Activated CD8-positive, alpha-beta memory T cell treated with anti-CD3 and anti-CD28 coated beads, Interleukin-2, amount 50 U/mL, for 1 hour (primary cell): ENCODE measurements around the gene FASTK.
A peak's percentile ranks its signal among the peaks of the same experiment; 100 is the strongest.

Experiments used
- DNase-seq: peaks from one replicate; pipeline ENCODE4 v3.0.0-alpha.2; 2020; ENCODE audit errors: extremely low read depth

The FASTK gene

DNA sequence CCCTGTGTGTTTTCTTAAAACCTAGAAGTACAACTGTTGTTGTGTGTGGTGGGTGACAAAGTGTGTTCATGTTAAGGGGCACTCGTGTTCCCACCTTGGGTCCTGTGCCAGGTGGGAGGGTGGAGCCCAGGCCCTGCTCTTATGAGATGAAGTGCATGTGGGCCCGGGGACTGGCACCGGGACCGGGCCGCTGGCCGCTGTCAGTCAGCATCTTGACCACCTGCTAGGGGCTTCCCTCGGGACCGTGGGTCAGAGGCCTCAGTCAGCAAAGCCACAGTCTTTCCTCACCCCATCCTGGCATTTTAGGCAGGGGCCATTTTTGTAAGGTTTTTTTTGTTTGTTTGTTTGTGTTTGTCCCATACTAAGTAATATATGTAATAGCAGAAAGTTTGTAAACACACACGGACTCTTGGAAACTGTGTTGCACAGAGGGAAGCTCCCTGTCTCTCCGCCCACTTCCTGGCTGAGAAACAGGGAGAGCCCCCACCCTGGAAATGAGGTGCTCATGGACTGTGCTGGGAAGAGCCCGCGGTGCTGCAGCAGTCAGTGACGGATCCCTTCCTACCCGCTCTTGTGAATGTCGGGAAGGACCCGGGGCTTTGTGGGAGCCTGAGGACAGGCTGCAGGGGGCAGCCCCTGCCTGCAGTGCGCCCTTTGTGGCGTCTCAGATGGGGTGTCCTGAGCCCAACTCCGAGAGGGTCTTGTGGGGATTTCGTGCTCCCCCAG, 19.0 kb upstream of the FASTK start:
- DNase-seq, result no peak

DNA sequence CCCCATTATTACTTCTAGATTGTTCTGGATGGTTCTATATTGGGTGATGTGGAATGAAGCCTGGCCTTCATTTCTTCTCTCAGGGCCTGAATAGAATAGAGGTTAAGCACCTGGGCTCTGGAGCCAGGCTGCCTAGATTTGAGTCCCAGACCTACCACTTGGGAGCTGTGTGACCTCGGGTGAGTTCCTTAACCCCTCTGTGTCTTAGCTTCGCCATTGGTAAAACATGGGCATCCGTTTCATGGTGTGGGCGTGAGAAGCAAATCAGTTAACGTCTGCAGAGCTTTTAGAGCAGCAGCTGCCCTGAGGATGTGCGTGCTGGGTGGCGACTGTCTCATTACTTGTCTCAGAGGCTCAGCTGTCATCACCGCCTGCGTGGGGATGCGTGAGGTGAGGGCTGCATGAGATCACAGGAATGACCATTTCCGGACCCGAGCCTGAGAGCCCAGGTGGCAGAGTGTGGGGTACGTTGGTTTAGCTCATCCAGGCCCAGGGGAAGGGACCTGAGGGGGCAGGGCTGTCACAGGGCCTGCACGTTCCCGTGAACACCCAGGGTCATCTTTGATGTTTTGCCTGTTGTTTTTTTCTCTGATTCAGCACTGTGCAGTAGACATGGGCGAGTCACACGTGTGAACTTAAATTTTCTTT, 15.3 kb upstream of the FASTK start:
- DNase-seq, result no peak

DNA sequence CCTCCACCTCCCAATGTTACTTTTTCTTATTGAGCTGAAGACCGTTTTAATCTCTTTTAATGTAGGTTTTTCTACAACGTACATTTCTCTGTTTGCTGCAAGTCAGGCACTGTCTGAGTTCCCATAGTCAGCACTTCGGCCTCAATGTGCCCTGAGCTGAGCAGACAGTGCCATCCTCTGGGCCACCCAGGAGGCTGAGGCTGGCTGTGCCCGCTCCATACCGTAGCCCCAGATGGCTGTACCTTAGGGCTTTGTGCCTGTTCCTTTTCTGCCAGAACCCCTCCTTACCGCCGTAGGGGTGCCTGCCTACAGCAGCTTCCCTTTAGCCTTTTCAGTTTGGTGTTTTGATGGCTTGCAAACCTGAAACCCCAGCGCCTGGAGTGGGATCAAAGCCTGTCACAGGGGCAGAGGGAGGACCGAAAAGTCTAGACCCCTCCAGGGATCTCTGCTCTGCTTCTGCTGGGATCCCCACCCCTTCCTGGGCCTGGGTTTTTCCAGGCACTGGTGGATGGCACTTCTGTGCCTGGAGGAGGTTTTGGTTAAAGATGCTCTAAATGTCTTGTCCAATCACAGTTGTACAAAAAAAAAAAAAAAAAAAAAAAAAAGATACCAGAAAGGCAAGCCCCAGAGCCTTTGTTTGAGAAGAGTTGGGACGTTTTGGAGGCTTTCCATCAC, 14.7 kb upstream of the FASTK start:
- DNase-seq, result no peak

DNA sequence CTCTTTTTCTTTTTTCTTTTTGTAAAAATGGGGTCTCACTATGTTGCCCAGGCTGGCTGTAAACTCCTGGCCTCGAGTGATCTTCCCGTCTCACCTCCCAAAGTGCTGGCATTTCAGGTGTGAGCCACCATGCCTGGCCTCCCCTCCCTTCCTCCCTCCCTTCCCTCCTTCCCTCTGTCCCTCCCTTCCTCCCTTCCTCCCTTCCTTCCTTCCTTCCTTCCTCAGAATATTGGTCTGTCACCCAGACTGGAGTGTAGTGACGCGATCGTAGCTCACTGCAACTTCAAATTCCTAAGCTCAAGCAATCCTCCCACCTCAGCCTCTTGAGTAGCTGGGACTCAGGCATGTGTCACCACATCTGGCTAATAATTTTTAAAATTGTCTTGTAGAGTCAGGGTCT, 14.1 kb upstream of the FASTK start:
- no peak for DNase-seq

DNA sequence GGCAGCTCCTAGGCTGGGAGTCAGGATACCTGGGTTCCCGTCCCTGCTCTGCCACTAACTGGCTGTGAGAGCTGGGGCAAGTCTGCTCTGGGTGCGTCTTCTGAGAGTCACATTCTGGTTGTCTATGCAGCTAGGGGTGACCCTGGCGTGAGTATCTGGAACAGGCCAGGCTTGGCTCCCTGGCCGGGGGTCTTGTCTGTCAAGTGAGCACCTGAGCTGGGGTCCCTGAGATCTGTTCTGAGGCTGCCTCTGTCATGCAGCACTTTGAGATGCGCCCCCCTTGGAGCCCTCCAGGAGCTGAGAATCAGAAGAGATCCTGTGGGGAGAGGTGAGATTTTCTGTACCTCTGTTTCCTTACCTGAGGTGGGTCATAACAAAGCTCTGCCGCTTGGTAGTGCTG, 13.1 kb upstream of the FASTK start:
- no peak for DNase-seq

DNA sequence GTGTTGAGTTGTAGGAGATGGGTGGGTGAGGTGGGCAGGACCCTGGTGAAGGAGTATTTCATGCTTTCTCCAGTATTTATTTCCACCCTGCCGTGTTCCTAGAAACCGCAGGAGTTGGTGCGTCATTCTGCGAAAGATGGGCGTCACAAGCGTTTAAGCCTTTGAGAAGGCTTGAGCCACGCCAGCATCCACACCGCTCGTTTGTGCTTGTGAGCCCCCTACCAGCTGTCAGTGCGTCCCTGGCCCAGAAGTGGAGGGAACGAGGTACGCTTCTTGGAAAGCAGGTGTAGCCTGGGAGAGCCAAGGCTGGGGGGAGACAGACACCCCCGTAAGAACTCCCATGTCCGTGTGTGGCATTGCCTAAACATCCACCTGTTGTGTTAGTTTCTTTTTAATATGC, 11.4 kb upstream of the FASTK start:
- no peak for DNase-seq

DNA sequence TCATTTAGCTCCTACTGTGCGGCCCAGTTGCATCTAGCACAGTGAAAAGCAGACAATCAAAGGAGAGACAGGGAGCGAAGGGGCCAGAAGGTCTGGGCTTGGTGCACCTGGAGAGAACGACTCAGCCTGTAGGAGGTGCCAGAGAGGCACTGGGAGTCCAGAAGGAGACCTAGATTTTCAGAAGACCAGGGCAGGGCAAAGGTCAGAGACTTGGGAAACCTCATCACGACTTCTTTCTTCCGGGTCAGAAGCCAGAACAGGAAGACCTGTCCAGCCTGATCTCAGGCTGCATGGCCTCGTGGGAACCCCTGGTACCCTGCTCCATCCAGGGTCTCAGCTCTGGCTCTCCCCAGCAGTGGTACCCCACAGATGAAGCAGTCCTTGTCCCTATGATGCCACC, 10.8 kb upstream of the FASTK start:
- no peak for DNase-seq

DNA sequence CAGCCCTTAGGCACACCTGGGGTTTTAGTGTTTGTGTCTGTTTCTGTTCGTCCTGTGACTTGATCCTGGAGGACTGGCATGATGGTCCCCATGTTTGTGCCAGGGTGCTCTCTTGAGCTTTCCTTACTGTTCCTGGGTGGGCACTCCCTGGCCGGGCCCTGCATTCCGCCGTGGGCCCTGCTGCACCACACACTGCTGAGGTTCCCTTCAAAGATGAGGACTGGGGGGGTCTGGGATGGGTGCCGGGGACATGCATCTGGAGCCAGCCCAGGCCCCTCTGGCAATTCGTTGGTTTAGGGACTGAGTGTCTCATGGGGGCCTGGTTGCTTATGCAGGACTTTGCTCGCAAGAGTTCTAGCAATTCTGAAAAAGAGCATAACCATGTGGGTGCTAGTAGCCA, 10.4 kb upstream of the FASTK start:
- no peak for DNase-seq

DNA sequence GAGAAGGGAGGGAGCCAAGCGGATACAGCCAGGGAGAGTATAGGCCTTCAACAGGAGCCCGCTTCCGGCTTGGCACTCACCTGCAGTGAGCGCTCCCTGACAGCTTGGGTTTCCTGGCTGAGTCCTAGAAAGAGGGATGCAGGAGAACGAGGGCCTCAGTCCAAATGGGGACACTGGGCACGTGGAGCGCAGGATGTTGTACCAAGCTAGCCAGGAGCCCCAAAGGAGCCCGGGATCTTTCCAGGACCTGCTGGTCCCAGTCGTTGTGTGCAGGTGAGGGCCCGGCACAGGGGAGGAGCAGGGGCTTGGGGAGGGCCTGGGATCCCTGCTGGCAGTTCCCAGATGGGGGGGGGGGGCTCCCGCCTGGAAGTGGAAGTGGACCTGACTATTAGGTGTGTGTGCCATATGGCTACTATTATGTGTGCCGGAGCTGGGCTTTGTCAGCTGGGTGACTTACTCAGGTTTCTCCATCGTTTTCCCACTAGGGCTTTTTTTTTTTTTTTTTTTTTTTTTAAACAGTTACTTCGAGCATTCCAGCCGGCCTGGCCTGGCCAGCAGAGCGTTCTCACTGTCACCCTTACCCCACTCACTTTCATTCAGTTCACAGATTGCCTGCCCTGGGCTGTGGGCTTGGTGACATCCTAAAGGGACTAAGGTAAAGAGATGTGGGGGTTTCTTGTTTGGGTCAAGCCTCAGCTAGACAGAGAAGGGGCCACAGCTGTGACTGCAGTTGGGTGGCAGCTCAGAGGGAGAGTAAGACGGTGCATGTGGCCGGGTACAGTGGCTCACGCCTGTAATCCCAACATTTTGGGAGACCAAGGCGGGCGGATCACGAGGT, 9.5 kb upstream of the FASTK start:
- no peak for DNase-seq

DNA sequence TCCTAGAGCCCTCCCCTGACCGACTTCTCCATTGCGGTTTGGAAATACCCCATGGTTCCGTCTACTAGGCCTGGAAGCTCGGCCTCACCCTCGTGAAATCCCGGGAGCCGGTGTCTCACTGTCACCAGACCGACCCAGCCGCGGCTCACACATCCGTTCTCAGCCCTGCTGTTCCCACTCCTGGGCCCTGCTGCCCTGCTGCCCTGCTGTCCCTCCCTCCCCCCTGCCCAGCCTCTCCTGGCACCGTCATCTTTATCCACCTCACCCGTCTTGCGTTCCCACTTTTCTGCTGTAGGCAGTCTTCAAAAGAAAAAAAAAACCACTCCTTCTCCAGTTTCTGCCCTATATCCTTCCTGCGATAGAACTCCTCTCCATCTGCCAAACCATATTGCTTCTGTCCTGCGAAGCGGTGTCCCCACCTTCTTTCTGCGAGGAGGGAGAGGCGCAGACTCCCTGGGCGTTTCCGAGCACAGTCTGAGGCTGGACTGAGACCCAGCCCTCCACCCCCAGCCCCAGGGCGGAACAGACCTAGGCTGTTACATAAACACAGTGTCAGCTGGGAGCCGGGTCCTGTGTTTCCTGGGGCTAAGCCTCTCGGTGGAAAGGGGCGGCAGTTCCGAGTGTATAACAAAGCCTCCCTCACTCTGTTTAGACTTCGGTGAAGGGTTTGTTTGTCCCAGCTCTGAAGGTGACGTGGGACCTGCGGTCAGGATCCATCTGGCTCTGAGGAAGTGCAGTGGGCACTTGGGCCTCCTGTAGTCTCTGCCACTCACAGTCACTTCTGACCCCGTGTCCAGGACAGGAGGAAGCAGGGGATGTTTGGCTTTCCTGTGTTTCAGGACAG, 8.5 kb upstream of the FASTK start:
- DNase-seq, result no peak

DNA sequence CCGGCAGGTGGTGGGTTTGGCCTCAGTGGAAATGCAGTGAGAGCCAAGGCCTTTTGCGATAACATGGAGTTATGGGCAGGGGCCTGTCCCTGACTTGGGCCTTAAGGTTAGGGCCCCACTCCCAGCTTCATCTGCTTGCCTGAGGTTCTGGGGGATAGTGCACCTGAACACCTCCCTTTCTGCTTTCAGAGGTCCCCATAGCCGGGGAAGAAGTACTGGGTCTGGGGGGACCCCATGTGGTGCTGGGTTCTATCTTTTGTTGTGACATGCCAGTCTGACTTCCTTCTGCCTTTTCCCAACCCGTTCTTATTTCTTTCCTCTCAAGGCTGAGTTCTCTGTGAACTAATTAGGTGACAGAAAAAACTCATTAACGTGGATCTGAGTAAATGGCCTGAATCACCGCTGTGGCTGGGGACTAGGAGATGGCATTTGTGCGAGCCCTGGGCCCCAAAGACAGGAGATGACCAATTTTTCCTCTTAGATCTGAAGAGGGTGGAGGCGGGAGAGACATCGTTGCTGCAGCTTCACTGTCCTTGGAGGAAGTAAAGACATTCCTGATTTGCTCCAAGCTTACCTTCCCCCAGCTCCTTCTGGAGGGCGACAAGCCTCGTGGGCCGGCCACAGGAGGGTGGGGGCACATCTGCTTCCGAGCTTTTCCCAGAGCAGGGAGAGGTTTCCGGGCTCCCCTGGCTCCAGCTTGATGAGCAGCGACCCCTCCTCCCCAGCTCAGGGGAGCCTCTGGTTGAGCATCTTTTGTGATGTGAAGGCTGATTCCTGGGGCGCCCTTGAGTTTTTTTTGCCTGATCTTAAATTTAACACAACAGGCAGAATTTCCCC, 7.6 kb upstream of the FASTK start:
- DNase-seq, result no peak

DNA sequence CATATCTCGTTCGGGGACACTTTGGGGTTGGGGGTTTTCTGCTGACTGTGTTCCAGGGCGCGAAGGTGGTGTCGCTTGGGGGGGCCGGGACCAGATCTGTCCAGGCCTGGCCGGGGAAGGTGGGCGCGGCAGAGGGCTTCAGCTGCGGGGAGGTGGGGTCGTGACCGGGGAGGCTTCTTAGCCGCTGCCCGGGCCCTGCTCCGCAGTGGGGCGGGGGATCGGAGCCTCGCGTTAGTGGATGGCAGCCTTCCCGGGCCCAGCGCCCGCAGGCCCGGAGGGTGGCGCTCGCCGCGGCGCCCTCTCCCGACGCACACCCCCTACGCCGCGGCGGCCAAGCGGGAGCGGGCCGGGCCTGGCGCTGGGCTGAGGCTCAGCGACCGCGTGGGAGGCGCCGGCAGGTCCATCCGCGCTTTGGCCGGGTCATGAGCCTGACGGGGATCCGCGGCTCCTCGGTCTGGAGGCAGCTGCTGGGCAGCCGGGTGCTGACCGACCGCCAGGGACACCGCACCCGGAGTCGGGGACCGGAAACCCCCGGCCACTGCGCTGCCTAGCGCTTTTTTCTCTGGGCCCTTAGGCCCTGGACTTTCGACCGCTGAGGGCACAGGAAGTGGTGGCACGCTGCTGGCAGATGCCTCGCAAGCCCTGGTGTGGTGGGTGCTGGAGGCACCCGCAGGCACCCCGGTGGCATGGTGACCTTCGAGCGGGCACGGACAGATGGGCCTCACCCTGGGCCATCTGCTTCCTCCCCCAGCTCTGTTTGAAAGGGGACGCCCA, 6.8 kb upstream of the FASTK start:
- no peak for DNase-seq

DNA sequence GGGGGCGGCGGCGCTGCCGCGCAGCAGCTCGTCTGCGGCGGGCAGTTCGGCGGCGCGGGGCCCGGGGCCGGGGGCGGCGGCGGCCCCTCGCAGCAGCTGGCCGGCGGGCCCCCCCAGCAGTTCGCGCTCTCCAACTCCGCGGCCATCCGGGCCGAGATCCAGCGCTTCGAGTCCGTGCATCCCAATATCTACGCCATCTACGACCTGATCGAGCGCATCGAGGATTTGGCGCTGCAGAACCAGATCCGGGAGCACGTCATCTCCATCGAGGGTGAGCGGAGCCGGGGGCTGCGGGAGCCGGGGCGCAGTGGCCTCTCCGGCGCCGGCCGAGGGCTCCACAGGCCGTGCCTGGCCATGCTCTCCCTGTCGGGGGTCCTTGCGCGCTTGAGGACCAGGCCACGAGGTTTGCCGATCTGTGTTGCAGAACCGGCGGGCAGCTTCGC, 6.2 kb upstream of the FASTK start:
- DNase-seq, result no peak

DNA sequence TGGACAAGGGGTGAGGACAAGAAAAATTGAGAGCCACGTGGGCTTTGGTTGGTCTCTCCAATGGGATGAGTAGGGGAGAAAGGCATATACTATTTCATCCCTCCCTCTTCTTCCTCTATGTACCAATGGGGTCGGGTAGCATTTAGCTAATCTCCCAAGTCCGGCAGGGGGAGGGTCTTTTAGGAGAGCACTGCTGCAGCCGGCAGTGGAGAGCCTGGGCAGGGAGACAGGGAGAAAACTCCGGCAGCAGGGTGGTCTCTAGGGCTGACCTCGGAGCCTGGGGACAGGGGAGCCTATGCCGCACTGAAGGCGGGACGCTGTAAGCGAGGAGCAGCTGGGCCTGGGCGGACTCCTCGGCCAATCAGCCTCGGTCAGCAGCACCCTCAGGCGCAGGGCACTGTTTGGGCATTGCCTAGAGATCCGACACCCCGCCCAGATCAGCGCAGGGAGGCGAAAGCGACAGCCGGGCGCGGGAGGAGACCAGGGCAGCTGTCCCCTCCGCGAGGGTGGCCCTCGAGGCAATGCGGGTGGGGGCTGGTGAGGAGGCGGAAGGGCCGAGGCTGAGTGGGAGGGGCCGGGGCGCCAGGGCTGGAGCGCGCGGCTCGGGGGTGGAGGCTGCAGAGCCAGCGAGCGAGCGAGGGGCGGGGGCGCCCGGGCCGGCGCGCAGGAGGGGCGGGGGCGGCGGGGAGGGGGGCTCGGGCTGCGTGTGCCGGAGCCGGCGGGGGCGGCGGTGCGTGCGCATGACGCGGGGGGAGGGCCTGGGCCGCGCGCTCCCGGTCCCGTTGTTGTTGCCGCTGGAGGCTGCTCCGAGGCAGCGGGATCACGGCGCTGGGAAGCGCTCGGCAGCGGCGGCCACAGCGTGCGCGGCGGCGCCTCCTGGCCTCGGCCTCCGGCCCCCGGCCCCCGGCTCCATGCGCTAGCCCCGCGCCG, 5.3 kb upstream of the FASTK start, which contains the start of gene AGAP3:
Gene AGAP3, plus strand, starts transcription at position 785 of the 930 bp plus-strand sequence. CDS start 267 bp downstream, outside the sequence.
- no peak for DNase-seq

DNA sequence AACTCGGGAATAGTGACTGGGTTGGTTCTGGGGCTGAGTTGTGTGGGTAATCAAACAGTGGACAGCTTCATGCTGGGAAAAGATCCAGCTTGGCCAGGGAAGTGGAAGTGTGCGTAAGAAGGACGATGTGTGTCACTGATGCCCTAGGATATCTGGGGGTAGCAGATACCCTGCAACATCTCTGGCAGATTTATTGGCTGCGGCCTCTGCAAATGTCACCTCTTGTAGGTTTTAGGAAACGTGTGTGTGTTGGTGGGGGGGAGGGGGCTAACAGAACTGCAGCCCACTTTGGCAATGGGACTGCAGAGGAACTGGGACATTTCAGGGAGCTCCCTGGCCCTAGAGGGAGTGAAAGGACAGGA, 4.7 kb upstream of the FASTK start:
- no peak for DNase-seq

DNA sequence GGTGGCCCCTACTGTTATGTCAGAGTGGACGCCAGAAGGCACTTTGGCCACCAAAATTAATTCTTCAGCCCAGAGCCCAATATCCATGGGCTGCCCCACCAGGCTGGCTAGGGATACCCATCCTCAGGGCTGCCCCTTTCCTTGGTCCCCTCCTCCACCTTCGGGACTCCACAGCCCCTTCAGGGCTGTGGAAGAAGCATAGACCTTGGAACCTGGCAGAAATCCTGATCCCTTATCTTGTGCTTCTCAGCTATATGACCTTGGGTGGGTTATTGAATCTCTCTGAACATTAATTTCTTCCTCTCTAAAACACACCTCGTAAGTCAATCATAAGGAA, 3.2 kb upstream of the FASTK start:
- no peak for DNase-seq

DNA sequence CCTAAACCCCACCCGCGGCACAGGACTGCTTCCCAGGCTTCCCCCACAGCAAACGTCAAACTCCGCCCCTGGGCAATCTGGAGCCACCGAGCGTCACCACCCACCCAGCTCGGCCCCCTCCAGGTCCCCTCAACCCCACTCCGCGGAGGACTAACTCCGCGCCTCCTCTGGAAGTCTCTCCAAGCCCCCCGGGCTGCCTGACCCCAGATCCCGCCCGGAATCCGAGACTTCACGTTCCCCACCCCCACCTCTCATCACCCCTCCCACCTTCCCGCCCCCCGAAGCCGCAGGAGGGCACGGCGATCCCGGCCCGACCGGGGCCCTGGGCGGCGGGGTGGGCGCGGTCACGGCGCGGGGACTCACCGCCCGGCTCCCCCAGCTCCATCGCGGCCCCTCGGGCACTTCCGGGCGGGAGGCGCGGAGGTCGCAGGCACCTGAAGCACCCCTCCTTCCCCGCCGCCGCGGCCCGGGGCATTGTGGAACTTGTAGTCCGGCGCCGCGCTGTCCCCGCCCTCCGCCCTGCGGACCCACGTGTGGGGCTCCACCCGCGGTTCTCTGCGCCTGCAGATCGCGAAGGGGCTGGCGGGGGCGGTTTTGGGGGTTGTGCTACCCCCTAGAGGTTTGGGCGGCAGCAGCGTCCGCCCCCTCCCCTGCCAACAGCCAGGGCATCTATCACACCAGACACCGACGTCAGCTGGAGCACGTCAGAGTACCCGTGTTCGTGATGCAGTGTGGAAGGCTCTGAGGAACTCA, 2.6 kb upstream of the FASTK start, which contains the start of gene TMUB1:
Gene TMUB1, minus strand, starts transcription at position 423 of the 753 bp plus-strand sequence. CDS start 930 bp downstream, outside the sequence.
- DNase-seq, result peak; percentile 81
